Activated T-helper 1 cell treated with Interleukin-2 at 50 U/mL for 16 hours (primary cell): ENCODE data around the gene PIK3R6.

Source experiments
- DNase-seq: peaks from one replicate; pipeline ENCODE4 v3.0.0-alpha.2; 2020; ENCODE audit warnings: low read depth

The PIK3R6 gene

DNA sequence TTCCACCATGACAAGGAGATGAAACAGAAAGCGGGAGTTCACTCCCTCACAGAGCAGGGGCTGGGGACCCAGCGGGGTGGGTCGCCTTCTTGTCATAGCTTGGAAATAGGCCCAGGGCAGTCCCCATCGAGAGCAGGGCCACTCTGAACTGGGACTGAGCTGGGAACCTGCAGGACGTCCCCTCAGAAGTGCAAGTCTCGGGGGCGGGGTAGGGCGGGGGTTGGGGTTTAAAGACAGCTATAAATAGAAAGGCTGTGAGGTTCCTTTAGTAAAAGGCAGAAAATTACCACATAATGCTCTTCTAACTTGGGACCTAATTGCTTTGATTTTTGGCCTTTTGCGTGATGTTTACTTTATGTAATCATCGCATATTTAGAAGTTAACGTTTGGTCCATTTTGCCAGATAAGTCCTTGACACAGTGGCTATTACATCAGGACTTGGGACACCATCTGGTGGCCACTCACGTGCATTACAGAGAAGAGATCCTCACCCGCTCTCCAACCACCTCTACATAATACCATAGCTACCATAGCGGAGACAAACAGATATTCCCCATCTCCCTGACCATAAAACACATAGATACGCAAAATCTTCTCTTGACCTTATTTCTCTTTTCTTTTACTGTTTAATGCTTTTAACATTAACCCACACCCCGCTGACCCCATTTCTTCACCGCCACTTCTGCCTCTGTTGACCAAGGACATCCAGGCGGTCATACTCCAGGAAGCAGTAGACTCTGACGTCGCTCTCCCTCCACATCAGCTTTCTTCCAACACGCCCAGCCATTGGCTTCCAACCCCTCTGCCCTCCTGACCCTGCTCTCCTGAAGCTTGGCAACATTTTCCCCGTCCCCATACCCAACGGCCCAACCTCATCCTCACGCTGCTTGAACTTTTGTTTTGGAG is 27.5 kb upstream of the PIK3R6 start:
- no peak for DNase-seq

DNA sequence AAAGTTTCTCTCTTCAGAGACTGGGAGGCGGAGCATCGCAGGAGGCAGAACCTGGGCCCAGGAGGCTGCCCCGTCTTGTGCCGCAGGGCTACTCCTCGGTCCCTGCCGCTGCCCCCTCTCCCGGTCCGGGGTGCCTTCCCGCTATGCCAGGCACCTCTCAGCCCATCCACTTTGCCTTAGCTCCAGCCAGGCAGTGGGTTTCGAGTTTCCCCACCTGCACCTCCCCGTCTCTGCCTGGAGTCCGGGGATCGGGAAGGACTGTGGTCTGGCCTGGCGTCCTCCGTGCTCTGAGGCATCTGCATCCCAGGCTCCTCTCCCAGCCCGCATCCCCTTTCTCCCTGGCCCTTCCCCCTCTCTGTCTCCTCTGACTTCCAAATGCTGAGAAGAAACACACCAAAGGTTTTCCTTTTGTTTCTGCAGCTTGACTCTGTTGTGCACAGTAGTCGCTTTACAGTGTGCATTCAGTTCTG is 26.8 kb upstream of the PIK3R6 start:
- DNase-seq = no peak

DNA sequence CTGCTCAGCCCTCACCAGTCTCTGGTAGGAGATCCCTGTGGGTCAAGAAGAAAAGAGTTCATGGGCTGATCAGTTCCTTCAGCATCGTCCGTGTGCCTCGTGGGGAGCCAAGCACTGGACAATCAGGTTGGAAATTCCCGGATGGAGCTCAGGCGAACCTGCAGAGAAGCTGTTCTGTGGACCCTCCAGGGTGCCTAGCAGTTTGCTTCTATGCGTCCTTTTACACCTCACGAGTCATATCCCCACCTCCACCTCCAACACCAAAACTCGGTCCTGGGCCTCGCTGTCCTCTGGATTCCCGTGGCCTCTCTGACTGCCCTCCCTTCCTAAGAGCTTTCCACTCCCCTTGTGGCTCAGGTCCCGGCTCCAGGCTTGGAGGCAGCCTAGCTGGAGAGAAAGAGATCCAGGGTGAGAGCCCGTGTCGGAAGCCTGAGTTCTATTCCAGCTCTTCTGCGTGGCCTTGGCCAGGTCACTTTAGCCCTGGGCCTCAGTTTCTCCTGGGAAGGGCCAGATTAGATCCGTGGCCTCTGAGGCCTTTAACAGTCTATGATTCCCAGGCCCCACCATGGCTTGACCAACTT is 26.2 kb upstream of the PIK3R6 start:
- DNase-seq = no peak

DNA sequence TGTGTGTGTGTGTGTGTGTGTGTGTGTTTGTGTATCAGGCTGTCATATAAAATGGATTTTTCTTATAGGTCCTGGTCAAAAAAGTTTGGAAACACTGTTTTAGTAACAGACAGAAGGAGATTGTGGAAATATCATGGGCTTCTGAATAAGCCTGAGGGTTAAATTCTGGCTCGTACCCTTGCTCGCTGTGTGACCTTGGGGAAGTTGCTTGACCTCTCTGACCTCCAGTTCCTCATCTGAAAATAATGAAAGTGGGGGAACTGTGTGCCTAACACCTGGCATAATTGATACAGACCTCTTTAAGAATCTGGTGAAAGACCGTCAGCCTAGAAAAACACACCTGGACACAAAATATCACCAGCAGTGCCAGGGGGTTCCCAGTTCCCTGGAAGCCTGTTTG is 25.6 kb upstream of the PIK3R6 start:
- no peak for DNase-seq

DNA sequence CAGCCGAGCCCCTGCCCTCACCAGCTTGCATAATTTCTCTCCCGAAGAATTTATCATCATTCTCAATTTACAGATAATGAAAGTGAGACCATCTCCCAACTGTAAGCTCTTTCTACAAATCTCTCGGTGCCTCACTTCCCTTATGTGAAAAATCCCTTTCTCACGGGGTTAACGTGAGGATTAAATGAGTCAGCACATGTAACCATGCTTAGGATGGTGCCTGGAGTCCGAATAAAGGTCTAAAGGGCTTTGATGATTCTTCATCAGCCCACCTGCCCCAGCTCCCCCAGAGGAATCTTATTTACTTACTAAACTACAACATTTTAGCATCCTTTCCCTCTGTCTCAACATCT is 24.8 kb upstream of the PIK3R6 start:
- DNase-seq = no peak

DNA sequence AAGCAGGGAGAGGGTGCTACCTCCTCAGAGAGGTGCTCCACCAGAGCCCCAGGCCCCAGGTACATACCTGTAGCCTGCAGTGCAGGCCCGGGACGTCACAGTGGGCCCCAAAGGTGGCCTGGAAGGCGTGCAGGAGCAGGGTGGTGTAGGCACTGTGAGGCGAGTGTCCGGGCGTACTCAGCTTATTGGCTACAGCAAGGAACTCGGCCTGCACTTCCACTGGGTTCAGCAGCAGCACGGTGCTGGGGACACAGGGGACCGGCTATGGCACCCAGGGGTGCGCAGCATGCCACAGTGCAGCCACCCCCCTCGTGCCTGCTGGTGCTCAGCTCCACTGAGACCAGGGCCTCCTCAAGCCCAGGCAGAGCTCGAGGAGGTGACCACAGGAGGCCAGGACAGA is 23.2 kb upstream of the PIK3R6 start:
- no peak for DNase-seq

DNA sequence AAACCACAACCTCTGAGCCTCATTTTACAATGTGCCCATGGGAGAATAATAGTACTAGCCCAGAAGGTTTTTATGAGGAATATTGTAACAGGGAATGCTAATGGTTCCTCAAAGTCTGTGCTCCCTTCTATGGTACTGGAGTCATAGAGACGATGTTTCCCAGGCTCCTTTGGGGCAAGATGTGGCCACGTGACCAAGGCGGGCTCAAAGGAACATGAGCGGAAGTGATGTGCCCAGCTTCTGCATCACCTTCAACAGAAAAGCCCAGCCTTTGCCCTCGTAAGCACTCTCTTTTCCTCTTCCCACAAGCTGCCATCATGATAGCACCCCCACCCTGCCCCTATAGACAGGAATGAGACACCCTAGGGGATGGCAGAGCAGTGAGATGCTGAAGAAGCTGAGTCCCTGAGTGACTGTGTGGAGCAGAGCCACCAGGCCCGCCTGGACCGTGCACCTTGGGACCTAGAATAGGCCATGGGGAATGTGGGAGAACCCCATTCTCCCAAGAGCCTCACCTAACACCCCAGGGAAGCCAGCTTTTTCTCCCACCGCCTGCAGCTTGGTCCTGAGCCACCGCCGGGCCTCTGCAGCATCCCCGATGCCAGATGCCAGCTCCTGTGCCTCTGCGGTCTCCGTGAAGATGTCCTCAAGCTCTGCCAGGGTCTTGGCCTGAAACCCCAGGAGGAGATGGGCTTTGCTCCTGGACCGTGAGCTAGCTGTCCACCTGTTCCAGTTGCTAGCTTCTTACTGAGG is 22.2 kb upstream of the PIK3R6 start:
- DNase-seq = no peak

GRCh38 chr17:8888704-8889302 is 21.3 kb upstream of the PIK3R6 start:
- DNase-seq = no peak

- no peak for DNase-seq
These were observed 20.6 kb upstream of the PIK3R6 start for GRCh38 chr17:8887834-8888703.

GRCh38 chr17:8887301-8887700 is 19.8 kb upstream of the PIK3R6 start:
- no peak for DNase-seq

DNA sequence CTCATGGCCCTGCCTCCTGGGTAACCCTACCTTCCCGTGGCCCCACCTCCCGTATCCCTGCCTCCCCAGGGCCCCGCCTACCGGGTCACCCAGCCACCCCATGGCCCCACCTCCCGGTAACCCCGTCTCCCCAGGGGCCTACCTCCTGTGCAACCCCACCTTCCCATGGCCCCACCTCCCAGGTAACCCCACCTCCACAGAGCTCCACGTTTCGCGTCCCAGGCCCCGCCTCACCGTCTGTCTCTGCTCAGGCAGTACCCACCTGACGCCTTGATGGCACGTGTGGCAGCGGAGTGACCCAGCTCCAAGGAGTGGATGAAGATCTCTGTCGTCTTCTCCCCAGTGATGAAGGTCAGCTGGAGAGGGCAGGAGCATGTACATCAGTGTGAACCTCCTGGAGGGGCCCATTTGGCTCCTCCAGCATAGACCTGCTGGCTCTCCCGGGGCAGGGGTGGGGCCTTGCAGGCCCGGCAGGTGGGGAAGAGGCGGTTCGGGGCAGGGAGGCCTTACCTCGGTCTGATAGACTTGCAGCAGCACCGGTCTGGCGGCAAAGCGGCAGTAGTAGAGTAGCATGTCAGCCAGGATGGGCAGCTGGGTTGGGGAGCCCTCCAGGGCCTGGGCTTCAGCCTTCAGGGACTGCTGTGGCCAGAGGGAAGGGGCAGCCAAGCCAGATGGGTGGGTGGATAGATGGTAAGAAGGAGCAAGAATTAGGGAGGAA is 18.7 kb upstream of the PIK3R6 start:
- DNase-seq = no peak

GRCh38 chr17:8885163-8885966 is 17.9 kb upstream of the PIK3R6 start:
- DNase-seq = peak; percentile 49

DNA sequence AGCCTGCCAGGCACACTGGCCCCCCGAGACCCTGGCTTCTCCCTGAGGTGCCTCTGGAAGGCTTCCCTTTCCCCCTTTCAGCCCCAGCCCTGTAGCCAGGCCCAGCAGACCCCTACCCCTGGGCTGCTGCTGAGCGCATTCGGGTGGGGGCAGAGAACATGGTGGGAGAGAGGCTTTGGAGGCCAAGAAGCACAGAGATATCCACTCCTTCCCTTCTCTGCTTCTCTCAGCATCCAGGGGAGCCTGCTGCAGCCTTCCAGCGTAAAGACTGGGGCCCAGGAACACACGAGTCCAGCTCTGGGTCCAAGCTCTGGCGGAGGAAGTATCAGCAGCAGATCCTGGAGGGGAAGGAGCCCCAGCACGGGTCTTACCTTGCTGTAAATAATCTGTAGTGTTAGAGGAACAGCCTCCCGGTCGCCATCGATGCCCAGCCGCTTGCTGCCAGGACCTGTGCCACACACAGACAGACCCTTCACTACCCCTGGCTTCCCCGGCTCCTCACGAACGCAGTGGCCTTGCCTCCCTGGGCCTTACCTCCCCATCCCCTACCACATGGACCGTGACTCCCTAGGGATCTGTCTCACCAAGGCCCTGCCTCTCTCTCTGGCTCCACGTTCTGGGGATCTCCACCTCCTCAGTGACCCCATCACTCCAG is 17.0 kb upstream of the PIK3R6 start:
- DNase-seq = no peak

DNA sequence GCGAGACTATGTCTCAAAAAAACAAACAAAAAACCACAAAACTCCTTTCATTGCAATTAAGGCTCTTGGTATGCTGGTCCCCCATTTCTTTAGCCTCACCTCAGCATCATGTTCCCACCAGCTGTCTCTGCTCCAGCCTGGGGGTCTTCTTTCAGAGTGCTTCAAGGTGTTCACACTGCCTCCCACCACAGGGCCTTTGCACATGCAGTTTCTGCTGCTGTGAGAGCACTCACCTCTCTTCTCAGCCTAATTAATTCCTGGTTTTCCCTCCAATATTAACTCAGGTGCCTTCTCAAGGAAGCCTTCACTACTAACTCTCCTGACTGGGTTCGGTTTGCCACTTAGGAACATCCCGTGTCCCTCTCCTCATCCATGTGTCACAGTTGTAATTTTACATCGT is 15.9 kb upstream of the PIK3R6 start:
- no peak for DNase-seq

DNA sequence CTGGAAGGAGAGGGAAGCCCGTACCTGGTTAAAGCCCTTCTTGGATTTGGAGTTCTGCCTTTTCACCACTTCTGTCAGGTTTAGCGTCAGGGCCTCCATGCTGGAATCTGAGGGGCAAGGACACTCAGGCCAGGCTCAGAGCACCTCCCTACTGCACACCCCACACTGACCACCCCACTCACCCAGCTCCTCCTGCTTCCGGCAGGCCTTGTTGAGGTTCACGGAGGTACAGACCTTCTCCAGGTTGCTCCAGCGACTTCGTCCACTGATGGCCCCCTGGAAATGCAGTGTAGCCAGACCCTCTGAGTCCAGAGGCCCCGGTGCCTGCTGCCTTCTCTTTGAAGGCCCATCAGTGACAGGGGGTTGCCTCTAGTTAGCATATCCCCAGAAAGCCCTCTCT is 14.1 kb upstream of the PIK3R6 start:
- DNase-seq = no peak

DNA sequence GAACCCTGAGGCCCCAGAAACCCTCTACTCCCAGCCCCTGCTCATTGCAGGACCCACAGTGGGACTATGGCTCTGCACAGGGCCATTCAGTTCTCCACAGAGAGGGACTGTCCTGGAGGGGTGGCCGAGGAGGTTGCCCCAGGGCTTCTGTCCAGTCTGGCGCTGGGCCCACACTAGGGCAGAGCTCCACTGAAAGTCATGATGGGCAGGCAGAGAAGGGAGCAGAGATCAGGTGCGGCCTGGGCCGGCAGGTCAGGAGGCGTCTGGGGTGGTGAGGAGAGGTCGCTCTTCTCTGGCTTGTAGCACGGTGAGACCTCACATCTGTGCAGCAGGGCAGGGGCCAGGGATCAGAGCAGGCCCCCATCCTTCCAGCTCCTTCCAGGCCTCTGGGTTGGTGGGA is 13.0 kb upstream of the PIK3R6 start:
- DNase-seq = no peak

- DNase-seq = no peak
These were observed 11.9 kb upstream of the PIK3R6 start for GRCh38 chr17:8879410-8879809.

DNA sequence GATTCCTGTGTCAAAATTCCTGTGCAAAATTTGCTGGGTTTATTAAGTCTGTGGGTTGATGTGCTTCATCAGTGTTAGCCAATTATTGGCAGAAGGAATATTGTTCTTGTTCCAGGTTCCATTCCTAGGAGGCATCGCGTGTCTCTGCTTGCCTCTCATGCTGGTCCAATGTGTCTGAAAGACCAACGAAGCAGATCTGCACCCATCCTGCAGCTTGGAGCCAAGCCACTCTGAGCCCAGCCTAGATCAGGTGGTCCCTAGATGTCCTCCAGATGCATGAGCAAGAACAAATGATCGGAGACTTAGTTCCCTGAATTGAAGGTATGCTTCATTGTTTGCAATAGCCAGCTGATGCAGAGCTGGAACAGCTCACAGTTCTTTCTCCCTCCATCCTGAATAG is 10.5 kb upstream of the PIK3R6 start:
- no peak for DNase-seq

DNA sequence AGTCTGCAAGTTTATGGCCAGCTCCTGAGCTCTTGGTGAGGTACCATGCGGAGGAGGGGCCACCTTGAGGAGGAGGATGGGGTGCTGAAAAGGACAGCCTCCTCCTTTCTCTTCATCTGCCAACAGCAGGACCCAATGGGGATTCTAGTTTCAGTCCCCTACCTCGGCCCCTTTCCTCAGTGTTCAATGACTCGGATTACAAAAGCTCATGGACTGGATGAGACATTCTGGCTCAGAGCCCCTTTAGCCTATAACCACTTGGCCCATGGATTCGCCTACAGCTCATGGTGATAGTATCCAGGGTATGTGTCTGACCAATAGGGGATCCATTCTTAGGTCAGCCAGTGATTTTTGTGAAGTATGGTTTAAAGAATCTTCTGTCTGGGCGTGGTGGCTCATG is 8.5 kb upstream of the PIK3R6 start:
- no peak for DNase-seq

DNA sequence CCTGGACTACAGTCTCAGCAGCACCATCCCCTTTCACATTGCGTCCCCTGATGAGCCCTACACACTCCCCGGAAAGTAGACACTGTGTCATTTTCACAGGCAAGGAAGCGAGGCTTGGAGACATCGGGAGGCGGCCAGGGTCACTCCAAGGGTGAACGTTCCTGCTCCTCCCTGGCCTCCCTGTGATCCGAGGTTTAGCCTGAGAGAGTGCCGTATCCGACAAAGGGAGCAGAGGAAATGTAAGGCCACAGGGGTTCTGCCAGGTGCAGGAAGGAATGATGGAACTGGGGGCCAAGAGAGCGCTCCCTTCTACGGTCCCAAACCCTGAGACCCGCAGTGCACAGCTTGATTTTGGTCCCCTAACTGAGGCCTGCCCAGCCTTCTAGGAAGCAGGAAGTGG is 8.0 kb upstream of the PIK3R6 start:
- no peak for DNase-seq
